DND-41 (cell line): ENCODE data around the gene CARF.

Experiments used
- ATAC-seq: fragments of 200-7000 bp; cut with Tn5 transposase; 3 replicates; pipeline ENCODE4 v1.9.1; 2021; ENCODE audit warnings: low read depth; ENCODE audit not compliant: insufficient read depth
- DNase-seq: peaks from one replicate; pipeline ENCODE4 v3.0.0-alpha.2; 2020
- H2AFZ ChIP-seq: 2 replicates; pipeline ENCODE4 v1.6.0; 2012; ENCODE audit warnings: low read depth, low read length
- H3K27ac ChIP-seq: 2 replicates; pipeline ENCODE4 v1.5.1; 2012; ENCODE audit warnings: low read length, inconsistent platforms
- H3K27me3 ChIP-seq: fragments of 200-600 bp; sonication (generic); 2 replicates; pipeline ENCODE4 v1.6.0; 2012; ENCODE audit warnings: low read length, mild to moderate bottlenecking, inconsistent platforms; ENCODE audit not compliant: insufficient read depth, poor library complexity
- H3K36me3 ChIP-seq: 2 replicates; pipeline ENCODE4 v1.5.1; 2012; ENCODE audit warnings: low read length, inconsistent platforms; ENCODE audit not compliant: insufficient read depth
- H3K4me1 ChIP-seq: 2 replicates; pipeline ENCODE4 v1.5.1; 2012; ENCODE audit warnings: mild to moderate bottlenecking, low read length; ENCODE audit not compliant: insufficient read depth
- H3K4me2 ChIP-seq: 2 replicates; pipeline ENCODE4 v1.6.0; 2012; ENCODE audit warnings: mild to moderate bottlenecking, moderate library complexity, low read length, inconsistent platforms; ENCODE audit not compliant: insufficient read depth
- H3K4me3 ChIP-seq, 2 experiments: fragments of 200-600 bp in 1 of 2; shearing (Covaris generic) in 1 of 2; 2 replicates each; pipeline ENCODE4 v1.5.1; 2012 to 2016; ENCODE audit warnings: inconsistent platforms in 2 of 2, low read length in 2 of 2, mild to moderate bottlenecking in 2 of 2, low read depth in 1 of 2, moderate library complexity in 1 of 2
- H3K79me2 ChIP-seq: 2 replicates; pipeline ENCODE4 v1.6.0; 2012; ENCODE audit warnings: low read length, inconsistent platforms; ENCODE audit not compliant: insufficient read depth
- H3K9ac ChIP-seq: 2 replicates; pipeline ENCODE4 v1.6.0; 2012; ENCODE audit warnings: low read depth, mild to moderate bottlenecking, inconsistent platforms, low read length, moderate library complexity
- H3K9me3 ChIP-seq: 2 replicates; pipeline ENCODE4 v1.5.1; 2012; ENCODE audit warnings: low read length, moderate library complexity, mild to moderate bottlenecking, inconsistent platforms; ENCODE audit not compliant: insufficient read depth, severe bottlenecking
- H4K20me1 ChIP-seq: 2 replicates; pipeline ENCODE4 v1.6.0; 2012; ENCODE audit warnings: low read length; ENCODE audit not compliant: insufficient read depth
- CTCF ChIP-seq: IDR thresholded peaks from 2 replicates; pipeline ENCODE4 v1.5.1; 2012; ENCODE audit warnings: borderline replicate concordance, low read length, moderate library complexity, mild to moderate bottlenecking; ENCODE audit not compliant: poor library complexity, severe bottlenecking; ENCODE audit errors: extremely low read depth
- EZH2 ChIP-seq: IDR thresholded peaks from 3 replicates; pipeline ENCODE4 v1.6.1; 2012; ENCODE audit warnings: borderline replicate concordance, low read depth, mild to moderate bottlenecking, moderate library complexity, low read length, inconsistent platforms; ENCODE audit not compliant: severe bottlenecking

Gene CARF

DNA sequence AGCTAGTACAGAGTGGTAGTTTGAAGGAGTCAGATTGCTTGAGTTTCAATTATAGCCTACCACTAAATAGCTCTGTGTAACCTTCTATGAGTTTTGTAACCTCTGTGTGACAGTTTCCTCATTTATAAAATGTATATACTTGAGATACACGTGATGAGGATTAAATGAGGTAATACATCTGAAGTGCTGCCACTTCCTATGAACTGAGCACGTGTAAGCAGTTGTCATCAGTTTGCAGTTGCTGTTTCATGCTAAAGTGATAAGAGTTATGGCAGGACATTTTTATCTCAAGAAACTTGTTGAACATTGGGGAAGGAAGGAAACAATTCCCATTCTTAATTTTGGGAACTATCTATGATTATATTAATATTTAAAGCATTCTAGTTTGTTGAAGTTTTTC lies 38.5 kb downstream of the CARF start:
- DNase-seq (no peak), ATAC-seq (no peak)
- H3K4me2 ChIP-seq: no peak overlapping the region
- no peaks in the 10 kb centered on the region for H4K20me1 ChIP-seq
- no peak overlapping the region for H3K27ac ChIP-seq
- H3K36me3 ChIP-seq: peaks cover 2% of the 10 kb centered on the region; the same call in 1 of the 2 replicates
- no peaks in the 10 kb centered on the region for H3K4me1 ChIP-seq
- H3K4me3 ChIP-seq: no peak overlapping the region
- H2AFZ ChIP-seq: no peak overlapping the region
- TF ChIP-seq CTCF: no peak
- TF ChIP-seq EZH2: no peak
- H3K79me2 ChIP-seq: no peaks in the 10 kb centered on the region
- H3K9ac ChIP-seq: no peak overlapping the region
- no peaks in the 10 kb centered on the region for H3K9me3 ChIP-seq
- no peaks in the 10 kb centered on the region for H3K27me3 ChIP-seq

- Histone ChIP-seq H3K36me3 (peaks cover 4% of the 10 kb centered on the region; the same call in 1 of the 2 replicates), H3K4me2 (no peak overlapping the region), H3K27me3 (no peaks in the 10 kb centered on the region), H4K20me1 (no peaks in the 10 kb centered on the region), H2AFZ (no peak overlapping the region), H3K4me3 (no peak overlapping the region), H3K9ac (no peak overlapping the region), H3K4me1 (no peaks in the 10 kb centered on the region), H3K79me2 (no peaks in the 10 kb centered on the region), H3K27ac (no peak overlapping the region), H3K9me3 (no peaks in the 10 kb centered on the region)
- TF ChIP-seq EZH2 (no peak), CTCF (no peak)
- ATAC-seq (no peak), DNase-seq (no peak)
Measured at GRCh38 chr2:202960524-202960923, 48.4 kb downstream of the CARF start.

- Histone ChIP-seq H3K79me2 (no peaks in the 10 kb centered on the region), H3K4me2 (no peak overlapping the region), H3K27me3 (no peaks in the 10 kb centered on the region), H3K36me3 (no peaks in the 10 kb centered on the region; the same call in 1 of the 2 replicates), H3K9ac (no peak overlapping the region), H3K9me3 (no peaks in the 10 kb centered on the region), H4K20me1 (no peaks in the 10 kb centered on the region), H2AFZ (no peak overlapping the region), H3K4me3 (no peak overlapping the region), H3K27ac (no peak overlapping the region), H3K4me1 (peaks cover 3% of the 10 kb centered on the region; the same call in 1 of the 2 replicates)
- TF ChIP-seq CTCF: no peak
- TF ChIP-seq EZH2: no peak
- DNase-seq (no peak), ATAC-seq (no peak)
Measured at GRCh38 chr2:202963712-202964111, 51.6 kb downstream of the CARF start.
